ENCODE results near the gene FLOT1.

DNA sequence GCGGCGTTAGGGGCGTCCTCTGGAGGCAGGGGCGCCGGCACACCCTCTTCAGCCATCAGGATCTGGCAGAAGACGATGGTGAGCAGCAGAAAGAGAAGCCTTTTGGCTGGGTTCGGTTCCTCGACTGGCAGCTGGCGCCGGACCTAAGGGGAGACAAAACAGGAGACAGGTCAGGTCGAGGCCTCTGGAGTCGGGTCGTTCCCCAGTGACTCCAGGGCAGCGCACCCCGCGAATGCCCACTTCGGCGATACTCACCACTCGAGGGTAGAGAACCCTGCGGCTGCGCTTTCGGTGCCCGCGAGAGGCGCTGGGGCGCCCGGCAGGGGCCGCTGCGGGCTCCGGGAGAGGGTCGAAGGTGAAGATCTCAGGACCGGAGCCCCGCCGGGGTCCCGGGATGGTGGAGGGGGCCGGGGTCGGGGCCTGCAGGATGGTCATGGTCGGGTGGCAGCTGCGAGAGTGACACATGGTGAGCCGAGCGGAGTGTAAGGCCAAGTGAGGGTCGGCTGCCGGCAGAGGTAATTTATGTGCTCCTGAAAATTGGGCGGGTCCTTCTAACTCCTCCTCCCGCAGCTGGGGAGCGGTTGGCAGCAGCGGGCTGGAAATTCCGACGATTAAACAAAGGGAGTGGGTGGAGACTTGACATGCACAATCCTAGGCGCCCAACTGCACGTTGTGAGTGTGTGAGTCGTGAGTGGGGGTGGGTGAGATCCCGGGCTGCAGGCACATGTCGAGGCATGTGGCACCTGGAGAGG, 1.7 kb upstream of the FLOT1 start, which contains the start of gene IER3:
- TF ChIP-seq, protein P1, sequence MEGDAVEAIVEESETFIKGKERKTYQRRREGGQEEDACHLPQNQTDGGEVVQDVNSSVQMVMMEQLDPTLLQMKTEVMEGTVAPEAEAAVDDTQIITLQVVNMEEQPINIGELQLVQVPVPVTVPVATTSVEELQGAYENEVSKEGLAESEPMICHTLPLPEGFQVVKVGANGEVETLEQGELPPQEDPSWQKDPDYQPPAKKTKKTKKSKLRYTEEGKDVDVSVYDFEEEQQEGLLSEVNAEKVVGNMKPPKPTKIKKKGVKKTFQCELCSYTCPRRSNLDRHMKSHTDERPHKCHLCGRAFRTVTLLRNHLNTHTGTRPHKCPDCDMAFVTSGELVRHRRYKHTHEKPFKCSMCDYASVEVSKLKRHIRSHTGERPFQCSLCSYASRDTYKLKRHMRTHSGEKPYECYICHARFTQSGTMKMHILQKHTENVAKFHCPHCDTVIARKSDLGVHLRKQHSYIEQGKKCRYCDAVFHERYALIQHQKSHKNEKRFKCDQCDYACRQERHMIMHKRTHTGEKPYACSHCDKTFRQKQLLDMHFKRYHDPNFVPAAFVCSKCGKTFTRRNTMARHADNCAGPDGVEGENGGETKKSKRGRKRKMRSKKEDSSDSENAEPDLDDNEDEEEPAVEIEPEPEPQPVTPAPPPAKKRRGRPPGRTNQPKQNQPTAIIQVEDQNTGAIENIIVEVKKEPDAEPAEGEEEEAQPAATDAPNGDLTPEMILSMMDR (IDR thresholded peaks at IDR 0.05) = peak; percentile 82
- TF ChIP-seq EZH2 (IDR thresholded peaks at IDR 0.05; ENCODE audit: borderline replicate concordance, insufficient read depth, low read depth, low read length, poor library complexity, severe bottlenecking) = no peak

Measured in B cell (primary cell).